ENCODE data around the gene UGT2B17. TPM values are rescaled to one million over a fixed set of nuclear protein-coding genes. Genes with fewer than 3 reads are reported as not detected.

Gene UGT2B17
- polyA plus RNA-seq, 1 donor (not counting 4 experiments of a cell fraction or from before 2014, with no cell fraction given): not detected

DNA sequence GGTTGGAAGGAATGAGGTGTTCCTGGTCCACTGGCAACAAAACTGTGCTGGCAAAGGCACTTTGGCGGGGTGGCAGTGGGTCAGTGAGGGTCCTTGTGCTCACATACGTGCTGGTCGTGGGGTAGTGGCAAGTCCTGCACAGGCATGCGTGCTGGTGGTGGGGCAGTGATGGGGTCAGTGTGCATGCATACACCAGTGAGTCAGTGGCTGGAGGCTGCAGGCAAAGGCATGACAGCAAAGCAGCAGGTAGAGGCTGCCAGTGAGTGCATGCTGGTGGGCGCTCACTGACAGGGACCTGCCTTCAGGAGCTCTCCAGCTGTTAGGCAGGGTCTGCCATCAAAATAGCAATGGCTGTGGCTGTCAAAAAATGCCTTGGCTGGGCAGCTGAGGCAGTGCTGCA is 86.8 kb downstream of the UGT2B17 start:
- H3K27ac ChIP-seq (ENCODE audit: control insufficient read depth, insufficient read depth, low read length): no peak overlapping the region
- no peak overlapping the region for H3K9ac ChIP-seq (ENCODE audit: control insufficient read depth, extremely low read depth, insufficient read depth, low read length)
- DNase-seq (ENCODE audit: low read depth, low spot score): no peak
- H3K27me3 ChIP-seq (ENCODE audit: control insufficient read depth, extremely low read depth, insufficient read depth, low read length): no peaks in the 10 kb centered on the region
- no peaks in the 10 kb centered on the region for H3K79me2 ChIP-seq (ENCODE audit: control insufficient read depth, insufficient read depth, low read length)
- H2AFZ ChIP-seq (ENCODE audit: control insufficient read depth, low read length): no peak overlapping the region
- no peaks in the 10 kb centered on the region for H3K4me1 ChIP-seq (ENCODE audit: control insufficient read depth, extremely low read depth, insufficient read depth, low read length)
- H3K4me3 ChIP-seq (ENCODE audit: control insufficient read depth in 2 of 3, extremely low read depth in 1 of 3, insufficient read depth in 2 of 3, low read depth in 1 of 3, low read length in 3 of 3): no peak overlapping the region
- no peak overlapping the region for H3K4me2 ChIP-seq (ENCODE audit: control insufficient read depth, extremely low read depth, insufficient read depth, low read depth, low read length)
- no peaks in the 10 kb centered on the region for H4K20me1 ChIP-seq (ENCODE audit: control insufficient read depth, extremely low read depth, insufficient read depth, low read length)
- no peaks in the 10 kb centered on the region for H3K36me3 ChIP-seq (ENCODE audit: control insufficient read depth in 2 of 2, extremely low read depth in 1 of 2, insufficient read depth in 2 of 2, low read length in 2 of 2)
- no peaks in the 10 kb centered on the region for H3K9me1 ChIP-seq (ENCODE audit: control insufficient read depth, extremely low read depth, insufficient read depth, low read length)
- no peak for FAIRE-seq
- dilution Hi-C loops (cut with MboI; ENCODE audit: extremely low pct_ligation_motif_present, low sequenced_read_pairs): no loop called here
- TF ChIP-seq, protein P1, sequence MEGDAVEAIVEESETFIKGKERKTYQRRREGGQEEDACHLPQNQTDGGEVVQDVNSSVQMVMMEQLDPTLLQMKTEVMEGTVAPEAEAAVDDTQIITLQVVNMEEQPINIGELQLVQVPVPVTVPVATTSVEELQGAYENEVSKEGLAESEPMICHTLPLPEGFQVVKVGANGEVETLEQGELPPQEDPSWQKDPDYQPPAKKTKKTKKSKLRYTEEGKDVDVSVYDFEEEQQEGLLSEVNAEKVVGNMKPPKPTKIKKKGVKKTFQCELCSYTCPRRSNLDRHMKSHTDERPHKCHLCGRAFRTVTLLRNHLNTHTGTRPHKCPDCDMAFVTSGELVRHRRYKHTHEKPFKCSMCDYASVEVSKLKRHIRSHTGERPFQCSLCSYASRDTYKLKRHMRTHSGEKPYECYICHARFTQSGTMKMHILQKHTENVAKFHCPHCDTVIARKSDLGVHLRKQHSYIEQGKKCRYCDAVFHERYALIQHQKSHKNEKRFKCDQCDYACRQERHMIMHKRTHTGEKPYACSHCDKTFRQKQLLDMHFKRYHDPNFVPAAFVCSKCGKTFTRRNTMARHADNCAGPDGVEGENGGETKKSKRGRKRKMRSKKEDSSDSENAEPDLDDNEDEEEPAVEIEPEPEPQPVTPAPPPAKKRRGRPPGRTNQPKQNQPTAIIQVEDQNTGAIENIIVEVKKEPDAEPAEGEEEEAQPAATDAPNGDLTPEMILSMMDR (optimal IDR thresholded peaks at IDR 0.05 in 1 of 3, IDR thresholded peaks at IDR 0.05 in 1 of 3, conservative IDR thresholded peaks at IDR 0.05 in 1 of 3; ENCODE audit: extremely low read depth in 1 of 3, insufficient read depth in 2 of 3, low read length in 3 of 3): no peak
- TF ChIP-seq EZH2 (IDR thresholded peaks at IDR 0.05; ENCODE audit: low read length): no peak
- no peaks in the 10 kb centered on the region for H3K9me3 ChIP-seq (ENCODE audit: control insufficient read depth, low read depth, low read length)

Other genes with a start within 250 kb of the UGT2B17 start
- gene YTHDC1, start 226.2 kb downstream of the UGT2B17 start, polyA plus RNA-seq: 39.1 to 74.2 TPM (median 43.8 TPM) in 3 replicates
- gene TMPRSS11E, start 128.9 kb downstream of the UGT2B17 start, polyA plus RNA-seq: 1.6 to 2.3 TPM (median 2.0 TPM) in 3 replicates
- gene UGT2B15, start 94.3 kb upstream of the UGT2B17 start, polyA plus RNA-seq: not detected in 3 replicates
- not detected in 3 replicates for gene UGT2B10, start 239.7 kb upstream of the UGT2B17 start, polyA plus RNA-seq

Data from keratinocyte (primary cell).